Measurements from ENCODE around the gene IL9.

DNA sequence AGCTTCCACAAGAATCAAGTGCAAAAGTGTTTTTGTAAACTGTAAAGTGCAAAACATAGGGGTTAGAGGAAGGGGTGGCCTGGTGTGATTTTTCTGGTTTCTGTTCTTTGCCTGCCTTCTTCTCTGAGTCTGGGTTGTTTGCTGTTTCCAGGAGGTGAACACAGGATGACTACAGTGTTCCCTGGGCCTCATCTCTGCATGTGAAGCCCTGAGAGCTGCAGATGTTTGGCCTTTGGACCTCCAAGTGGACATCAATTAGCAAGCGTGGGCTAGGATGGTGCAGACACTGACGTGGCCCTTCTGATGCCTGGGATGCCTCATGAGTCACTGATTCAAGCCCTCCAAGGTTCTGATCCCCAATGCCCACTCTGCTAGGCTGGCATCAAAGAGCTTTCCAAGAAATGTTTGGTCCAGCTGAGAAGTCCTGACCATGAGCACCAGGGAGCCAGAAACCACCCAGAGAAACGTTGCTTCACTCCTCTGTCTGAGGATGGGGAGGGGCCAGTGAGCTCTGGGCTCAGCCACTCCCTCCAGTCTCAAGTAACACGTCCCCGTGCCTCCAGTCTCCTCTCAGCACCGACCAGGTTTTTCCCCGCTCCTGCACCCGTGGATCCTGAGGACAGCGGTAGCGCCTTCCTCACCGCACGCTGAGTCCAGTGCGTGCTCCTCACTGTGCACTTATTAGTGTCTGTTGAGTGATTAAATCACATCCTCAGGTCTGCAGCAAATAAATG is 7.6 kb downstream of the IL9 start:
- TF ChIP-seq, protein P1, sequence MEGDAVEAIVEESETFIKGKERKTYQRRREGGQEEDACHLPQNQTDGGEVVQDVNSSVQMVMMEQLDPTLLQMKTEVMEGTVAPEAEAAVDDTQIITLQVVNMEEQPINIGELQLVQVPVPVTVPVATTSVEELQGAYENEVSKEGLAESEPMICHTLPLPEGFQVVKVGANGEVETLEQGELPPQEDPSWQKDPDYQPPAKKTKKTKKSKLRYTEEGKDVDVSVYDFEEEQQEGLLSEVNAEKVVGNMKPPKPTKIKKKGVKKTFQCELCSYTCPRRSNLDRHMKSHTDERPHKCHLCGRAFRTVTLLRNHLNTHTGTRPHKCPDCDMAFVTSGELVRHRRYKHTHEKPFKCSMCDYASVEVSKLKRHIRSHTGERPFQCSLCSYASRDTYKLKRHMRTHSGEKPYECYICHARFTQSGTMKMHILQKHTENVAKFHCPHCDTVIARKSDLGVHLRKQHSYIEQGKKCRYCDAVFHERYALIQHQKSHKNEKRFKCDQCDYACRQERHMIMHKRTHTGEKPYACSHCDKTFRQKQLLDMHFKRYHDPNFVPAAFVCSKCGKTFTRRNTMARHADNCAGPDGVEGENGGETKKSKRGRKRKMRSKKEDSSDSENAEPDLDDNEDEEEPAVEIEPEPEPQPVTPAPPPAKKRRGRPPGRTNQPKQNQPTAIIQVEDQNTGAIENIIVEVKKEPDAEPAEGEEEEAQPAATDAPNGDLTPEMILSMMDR (IDR thresholded peaks at IDR 0.05): no peak
- TF ChIP-seq POLR2A (IDR thresholded peaks at IDR 0.05): no peak

Measured in lower leg skin (tissue), 3 donors.